ENCODE results near the gene LRFN3. TPM values are rescaled to one million over a fixed set of nuclear protein-coding genes. Genes with fewer than 3 reads are reported as not detected.

LRFN3 gene
- total and polyA plus RNA-seq, 4 experiments from 2014 or later: 0.45 to 16.3 (median 9.0) TPM

DNA sequence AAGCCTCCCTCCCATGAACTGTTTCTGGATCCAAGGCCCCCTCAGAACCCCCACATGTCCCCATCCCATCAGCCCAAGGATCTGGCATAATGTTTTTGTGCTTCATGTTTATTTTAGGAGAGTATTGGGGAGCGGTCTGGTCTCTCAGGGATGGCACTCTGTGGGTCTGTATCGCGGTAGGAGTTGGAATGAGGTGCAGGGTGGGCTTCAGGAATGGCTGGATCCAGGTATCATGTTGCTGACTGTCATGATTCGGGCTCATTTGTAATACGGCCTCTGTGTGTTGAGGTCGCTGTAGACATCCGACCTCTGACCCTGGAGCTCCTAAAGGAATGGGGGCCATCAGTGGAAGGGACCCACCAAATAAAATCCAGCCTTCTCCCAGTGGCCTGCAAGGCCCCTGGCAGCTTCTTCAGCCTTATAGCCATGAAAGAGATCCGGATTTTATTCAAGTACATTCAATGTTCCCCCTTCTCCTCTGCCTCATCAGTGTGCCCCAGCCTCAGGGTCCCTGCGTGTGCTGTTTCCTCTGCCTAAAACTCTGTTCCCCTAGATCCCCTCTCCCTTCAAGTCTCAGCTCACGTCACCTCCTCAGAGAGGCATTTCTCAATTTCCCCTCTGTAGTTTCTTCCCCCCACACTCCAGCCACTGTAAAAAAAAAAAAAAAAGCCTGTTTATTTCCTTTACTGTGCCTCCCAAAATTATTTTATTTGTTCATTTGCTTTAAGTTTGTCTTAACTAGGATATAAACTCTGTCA is 31.7 kb upstream of the LRFN3 start:
- Histone ChIP-seq H3K27ac (ENCODE audit: low read depth, low read length) (peak overlapping the region; percentile 100), H3K4me1 (ENCODE audit: insufficient read depth, low read length) (peaks cover 42% of the 10 kb centered on the region), H3K4me3 (ENCODE audit: low read length in 2 of 2) (no peak overlapping the region), H3K9me3 (ENCODE audit: control insufficient read depth in 1 of 2, low read length in 2 of 2) (no peaks in the 10 kb centered on the region), H3K27me3 (ENCODE audit: insufficient read depth, low read length) (no peaks in the 10 kb centered on the region), H3K36me3 (ENCODE audit: insufficient read depth, low read length) (no peaks in the 10 kb centered on the region)
- Mint-ChIP-seq H3K27ac (peak overlapping the region; percentile 92 to 99 (median 98)), H3K9me3 (no peaks in the 10 kb centered on the region), H3K4me1 (peaks cover 23 to 70% (median 43%) of the 10 kb centered on the region in 4 donors), H3K4me3 (peak overlapping the region in 7 of 8 donors; percentile 26 to 79 (median 63)), H3K36me3 (peaks cover 0 to 16% of the 10 kb centered on the region in 2 donors), H3K27me3 (no peaks in the 10 kb centered on the region)
- no peak for DNase-seq
- intact Hi-C loops (cut with micrococcal nuclease): loop anchor here (5.0 kb wide), 1 partner anchor 692 kb away; no protein-coding TSS in a partner anchor
- CTCF ChIA-PET (ENCODE audit: partially characterized antibody): interaction anchor here (0.5 to 3.8 kb wide), 3 partner anchors 27 to 313 kb away, joined by 3 to 13 read pairs (median 3); no protein-coding TSS in a partner anchor
- POLR2A ChIA-PET (ENCODE audit: partially characterized antibody): interaction anchor here (1.4 to 5.2 kb wide), 7 partner anchors 7 to 159 kb away, joined by 4 to 73 read pairs (median 9); partner anchors contain the start of genes PSENEN and U2AF1L4

DNA sequence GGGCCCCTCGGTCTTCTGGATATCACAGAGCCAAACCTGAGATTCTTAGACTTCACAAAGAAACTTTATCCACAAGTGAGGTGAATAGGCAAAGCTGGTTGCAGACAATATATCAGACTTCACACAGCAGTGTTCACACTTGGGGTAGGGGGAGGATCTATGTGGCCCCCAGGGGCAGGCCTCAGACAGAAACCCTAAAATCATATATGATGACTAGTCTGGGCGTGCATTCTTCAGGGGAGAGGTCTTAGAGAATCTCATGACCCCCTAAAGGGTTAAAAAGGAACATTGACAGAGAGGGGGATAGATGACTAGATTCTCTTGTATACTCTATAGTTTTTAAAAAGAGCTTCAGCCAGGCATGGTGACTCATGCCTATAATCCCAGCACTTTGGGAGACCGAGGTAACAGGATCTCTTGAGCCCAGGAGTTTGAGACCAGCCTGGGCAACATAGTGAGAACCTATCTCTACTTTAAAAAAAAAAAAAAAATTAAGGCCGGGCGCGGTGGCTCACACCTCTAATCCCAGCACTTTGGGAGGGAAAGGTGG is 30.9 kb upstream of the LRFN3 start:
- H3K4me1 Mint-ChIP-seq: peaks cover 23 to 62% (median 43%) of the 10 kb centered on the region in 4 donors
- no peaks in the 10 kb centered on the region for H3K27me3 Mint-ChIP-seq
- no peaks in the 10 kb centered on the region for H3K27me3 ChIP-seq (ENCODE audit: insufficient read depth, low read length)
- ChIA-PET CTCF (ENCODE audit: partially characterized antibody) (interaction anchor here (1.0 to 3.8 kb wide), 3 partner anchors 23 to 54 kb away, joined by 3 to 13 read pairs (median 3); no protein-coding TSS in a partner anchor), POLR2A (ENCODE audit: partially characterized antibody) (interaction anchor here (1.6 to 5.2 kb wide), 4 partner anchors 12 to 25 kb away, joined by 6 to 73 read pairs (median 11); no protein-coding TSS in a partner anchor)
- intact Hi-C loops (cut with micrococcal nuclease): no loop called here
- no peaks in the 10 kb centered on the region for H3K9me3 Mint-ChIP-seq
- peak overlapping the region; percentile 75 to 99 (median 92) for H3K27ac Mint-ChIP-seq
- DNase-seq: no peak
- no peak overlapping the region for H3K27ac ChIP-seq (ENCODE audit: low read depth, low read length)
- peaks cover 42% of the 10 kb centered on the region for H3K4me1 ChIP-seq (ENCODE audit: insufficient read depth, low read length)
- no peaks in the 10 kb centered on the region for H3K36me3 ChIP-seq (ENCODE audit: insufficient read depth, low read length)
- H3K4me3 Mint-ChIP-seq: peak overlapping the region in 1 of 8 donors; percentile 79
- H3K4me3 ChIP-seq (ENCODE audit: low read length in 2 of 2): no peak overlapping the region
- H3K9me3 ChIP-seq (ENCODE audit: control insufficient read depth in 1 of 2, low read length in 2 of 2): no peaks in the 10 kb centered on the region
- H3K36me3 Mint-ChIP-seq: peaks cover 0 to 14% of the 10 kb centered on the region in 2 donors

DNA sequence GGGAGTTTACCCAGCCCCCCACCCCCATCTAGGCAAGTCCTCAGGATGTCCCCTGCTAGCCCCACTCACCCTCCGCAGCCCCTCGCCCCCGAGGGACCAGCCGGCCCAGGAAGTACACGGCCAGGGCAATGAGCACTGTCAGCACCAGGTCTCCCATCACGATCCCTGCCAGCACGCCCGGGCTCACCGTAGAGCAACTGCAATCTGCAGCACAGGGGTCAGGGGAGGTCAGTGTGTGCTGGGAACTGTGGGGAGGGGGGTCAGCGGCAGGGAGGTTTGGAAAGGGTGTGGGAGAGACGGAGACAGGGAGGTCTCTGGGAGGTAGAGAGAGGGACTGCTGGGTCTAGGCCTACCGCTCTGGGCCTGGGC is 28.8 kb upstream of the LRFN3 start:
- Mint-ChIP-seq H3K9me3 (no peaks in the 10 kb centered on the region), H3K4me3 (no peak overlapping the region), H3K27ac (peak overlapping the region in 1 of 7 donors; percentile 66), H3K36me3 (peaks cover 0 to 9% of the 10 kb centered on the region in 2 donors), H3K4me1 (peaks cover 15 to 50% (median 34%) of the 10 kb centered on the region in 4 donors), H3K27me3 (no peaks in the 10 kb centered on the region)
- Histone ChIP-seq H3K27ac (ENCODE audit: low read depth, low read length) (no peak overlapping the region), H3K36me3 (ENCODE audit: insufficient read depth, low read length) (no peaks in the 10 kb centered on the region), H3K27me3 (ENCODE audit: insufficient read depth, low read length) (no peaks in the 10 kb centered on the region), H3K4me1 (ENCODE audit: insufficient read depth, low read length) (peaks cover 34% of the 10 kb centered on the region), H3K9me3 (ENCODE audit: control insufficient read depth in 1 of 2, low read length in 2 of 2) (no peaks in the 10 kb centered on the region), H3K4me3 (ENCODE audit: low read length in 2 of 2) (no peak overlapping the region)
- intact Hi-C loops (cut with micrococcal nuclease): no loop called here
- POLR2A ChIA-PET (ENCODE audit: partially characterized antibody): interaction anchor here (5.2 kb wide), 1 partner anchor 23 kb away, joined by 73 read pairs; no protein-coding TSS in a partner anchor
- DNase-seq: no peak
- CTCF ChIA-PET (ENCODE audit: partially characterized antibody): no interaction called here

DNA sequence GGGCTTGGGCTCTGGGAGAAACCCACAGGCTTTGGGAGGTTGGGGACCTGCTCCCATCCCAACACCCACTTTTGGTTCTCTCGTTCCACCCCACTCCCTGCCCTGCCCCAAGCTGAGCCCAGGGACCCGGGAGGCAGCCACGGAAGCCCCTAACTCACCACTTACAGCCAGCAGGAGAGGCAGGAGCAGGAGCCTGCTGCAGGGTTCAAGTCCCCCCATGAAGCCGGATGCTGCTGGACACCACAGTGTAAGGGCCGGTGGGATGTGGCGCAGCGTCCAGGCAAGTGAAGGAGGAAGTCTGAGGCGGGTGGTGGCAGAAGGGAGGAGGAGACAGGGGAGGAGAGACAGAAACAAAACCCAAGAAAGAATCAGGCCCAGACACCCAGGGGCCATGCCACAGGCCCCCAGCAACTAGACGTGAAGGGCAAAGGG is 28.1 kb upstream of the LRFN3 start, which contains the start of gene TYROBP:
TSS of gene TYROBP (minus strand) at position 286 of the 432 bp plus-strand sequence. CDS start at position 219, 67 bp downstream.
- Mint-ChIP-seq H3K36me3 (peaks cover 0 to 7% of the 10 kb centered on the region in 2 donors), H3K9me3 (no peaks in the 10 kb centered on the region), H3K4me1 (peaks cover 15 to 45% (median 28%) of the 10 kb centered on the region in 4 donors), H3K27ac (peak within 1 kb of the TSS in 4 of 7 donors; percentile 66 to 93 (median 76)), H3K27me3 (no peaks in the 10 kb centered on the region), H3K4me3 (peak within 1 kb of the TSS in 1 of 8 donors; percentile 29)
- Histone ChIP-seq H3K9me3 (ENCODE audit: control insufficient read depth in 1 of 2, low read length in 2 of 2) (no peaks in the 10 kb centered on the region), H3K4me3 (ENCODE audit: low read length in 2 of 2) (no peak within 1 kb of the TSS), H3K36me3 (ENCODE audit: insufficient read depth, low read length) (no peaks in the 10 kb centered on the region), H3K4me1 (ENCODE audit: insufficient read depth, low read length) (peaks cover 29% of the 10 kb centered on the region), H3K27me3 (ENCODE audit: insufficient read depth, low read length) (no peaks in the 10 kb centered on the region), H3K27ac (ENCODE audit: low read depth, low read length) (no peak within 1 kb of the TSS)
- DNase-seq: no peak
- ChIA-PET CTCF (ENCODE audit: partially characterized antibody) (interaction anchor here (1.3 kb wide), 1 partner anchor 23 kb away, joined by 4 read pairs; no protein-coding TSS in a partner anchor), POLR2A (ENCODE audit: partially characterized antibody) (no interaction called here)
- intact Hi-C loops (cut with micrococcal nuclease): no loop called here

DNA sequence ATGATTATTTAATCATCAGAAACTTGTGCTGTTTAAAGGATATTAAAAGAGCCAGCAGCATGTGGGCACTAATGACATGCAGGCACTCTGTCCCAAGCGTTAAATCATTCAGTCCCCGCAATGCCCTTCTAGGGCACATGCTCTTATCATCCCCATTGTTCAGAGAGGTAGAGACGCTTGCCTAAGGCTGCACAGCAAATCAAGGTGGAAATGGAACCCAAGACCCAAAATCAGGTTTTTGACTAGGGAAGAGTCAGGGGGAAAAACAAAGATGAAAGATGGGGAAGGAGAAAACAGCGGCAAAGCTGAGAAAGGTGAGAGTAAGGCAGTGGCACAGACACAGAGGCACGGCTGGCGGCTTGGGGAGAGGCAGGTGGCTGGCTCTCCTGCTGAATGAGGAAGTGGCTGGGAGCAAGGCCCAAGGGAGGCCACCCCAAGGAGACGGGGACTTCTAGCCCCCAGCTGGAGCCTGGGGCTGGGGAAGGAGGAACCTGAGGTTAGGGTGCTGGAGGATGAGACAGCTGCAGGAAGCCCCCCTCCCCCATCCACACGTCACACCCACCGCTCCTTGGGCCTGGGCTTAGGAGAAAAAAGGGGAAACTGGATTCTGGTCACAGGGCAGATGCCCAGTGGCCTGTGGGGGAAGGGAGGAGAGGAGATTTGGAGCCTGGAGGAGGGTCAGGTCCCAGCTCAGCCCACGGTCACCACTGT is 27.0 kb upstream of the LRFN3 start:
- Histone ChIP-seq H3K4me3 (ENCODE audit: low read length in 2 of 2) (no peak overlapping the region), H3K27ac (ENCODE audit: low read depth, low read length) (no peak overlapping the region), H3K9me3 (ENCODE audit: control insufficient read depth in 1 of 2, low read length in 2 of 2) (no peaks in the 10 kb centered on the region), H3K4me1 (ENCODE audit: insufficient read depth, low read length) (peaks cover 19% of the 10 kb centered on the region), H3K27me3 (ENCODE audit: insufficient read depth, low read length) (no peaks in the 10 kb centered on the region), H3K36me3 (ENCODE audit: insufficient read depth, low read length) (no peaks in the 10 kb centered on the region)
- Mint-ChIP-seq H3K4me1 (peaks cover 11 to 34% (median 18%) of the 10 kb centered on the region in 4 donors), H3K27me3 (no peaks in the 10 kb centered on the region), H3K27ac (peak overlapping the region in 3 of 7 donors; percentile 63 to 93 (median 81)), H3K36me3 (no peaks in the 10 kb centered on the region), H3K4me3 (no peak overlapping the region), H3K9me3 (no peaks in the 10 kb centered on the region)
- CTCF ChIA-PET (ENCODE audit: partially characterized antibody): interaction anchor here (1.3 kb wide), 1 partner anchor 22 kb away, joined by 4 read pairs; no protein-coding TSS in a partner anchor
- POLR2A ChIA-PET (ENCODE audit: partially characterized antibody): interaction anchor here (0.8 kb wide), 1 partner anchor 9 kb away, joined by 3 read pairs; the partner anchor contains the start of gene NFKBID
- intact Hi-C loops (cut with micrococcal nuclease): no loop called here
- DNase-seq: no peak

DNA sequence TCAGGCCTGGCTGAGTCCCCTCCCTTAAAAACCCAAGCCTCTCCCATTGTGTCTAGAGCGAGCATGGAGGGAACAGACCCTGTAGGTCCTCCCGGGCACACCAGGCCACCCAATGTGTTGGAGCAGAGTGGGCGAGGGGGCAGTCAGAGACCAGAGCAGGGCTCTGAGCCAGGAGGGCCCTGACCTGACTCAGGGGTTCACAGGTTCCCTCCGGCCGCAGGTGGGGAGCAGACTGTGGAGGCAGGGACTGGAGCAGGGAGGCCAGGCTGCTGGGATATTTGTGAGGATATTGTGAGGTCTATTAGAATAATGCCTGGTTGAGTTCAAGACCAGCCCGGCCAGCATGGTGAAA is 26.5 kb upstream of the LRFN3 start:
- H3K4me3 ChIP-seq (ENCODE audit: low read length in 2 of 2): no peak overlapping the region
- intact Hi-C loops (cut with micrococcal nuclease): no loop called here
- H3K36me3 ChIP-seq (ENCODE audit: insufficient read depth, low read length): no peaks in the 10 kb centered on the region
- Mint-ChIP-seq H3K27me3 (no peaks in the 10 kb centered on the region), H3K9me3 (no peaks in the 10 kb centered on the region), H3K27ac (peak overlapping the region in 3 of 7 donors; percentile 25 to 63 (median 41)), H3K4me3 (no peak overlapping the region), H3K36me3 (no peaks in the 10 kb centered on the region), H3K4me1 (peaks cover 6 to 28% (median 14%) of the 10 kb centered on the region in 4 donors)
- POLR2A ChIA-PET (ENCODE audit: partially characterized antibody): interaction anchor here (0.8 kb wide), 1 partner anchor 9 kb away, joined by 3 read pairs; the partner anchor contains the start of gene NFKBID
- no peak for DNase-seq
- CTCF ChIA-PET (ENCODE audit: partially characterized antibody): no interaction called here
- no peak overlapping the region for H3K27ac ChIP-seq (ENCODE audit: low read depth, low read length)
- no peaks in the 10 kb centered on the region for H3K27me3 ChIP-seq (ENCODE audit: insufficient read depth, low read length)
- no peaks in the 10 kb centered on the region for H3K9me3 ChIP-seq (ENCODE audit: control insufficient read depth in 1 of 2, low read length in 2 of 2)
- H3K4me1 ChIP-seq (ENCODE audit: insufficient read depth, low read length): peaks cover 14% of the 10 kb centered on the region

Data from CD4-positive, alpha-beta memory T cell (primary cell).